ENCODE data around the gene PPP2R5C.

GRCh38 chr14:101963656-101964296, 202.3 kb downstream of the PPP2R5C start:
- TF ChIP-seq CTCF (IDR thresholded peaks at IDR 0.05) (no peak), POLR2AphosphoS5 (IDR thresholded peaks at IDR 0.05) (no peak)
